Cardiac muscle cell (in vitro differentiated cells and primary cell): ENCODE results near the gene ENPP6. TPM values are rescaled to one million over a fixed set of nuclear protein-coding genes. Genes with fewer than 3 reads are reported as not detected.

Experiments used
- DNase-seq, 2 donors: peaks; one replicate each; pipeline versions ENCODE4 v3.0.0 to v3.0.0-alpha.2; 2010 to 2017; ENCODE audit warnings: low read depth in 1 of 2, low spot score in 1 of 2
- H3K27ac ChIP-seq: fragments of 200-600 bp; sonication (generic); 2 replicates; pipeline ENCODE4 v1.5.1; 2016
- H3K27me3 ChIP-seq: fragments of 200-600 bp; sonication (generic); 2 replicates; pipeline ENCODE4 v1.6.0; 2016; ENCODE audit warnings: control low read depth
- H3K36me3 ChIP-seq: fragments of 200-600 bp; sonication (generic); 2 replicates; pipeline ENCODE4 v1.5.1; 2016; ENCODE audit warnings: control low read depth
- H3K4me1 ChIP-seq: fragments of 200-600 bp; sonication (generic); 2 replicates; pipeline ENCODE4 v1.8.1; 2017; ENCODE audit warnings: low read depth, mild to moderate bottlenecking, mixed run types
- H3K4me3 ChIP-seq: fragments of 200-600 bp; sonication (generic); 2 replicates; pipeline ENCODE4 v1.5.1; 2016; ENCODE audit warnings: mild to moderate bottlenecking
- H3K9me3 ChIP-seq: fragments of 200-600 bp; sonication (generic); 2 replicates; pipeline ENCODE4 v1.5.1; 2017; ENCODE audit warnings: low read depth, mild to moderate bottlenecking, control low read depth
- CTCF ChIP-seq: IDR thresholded peaks from 2 replicates; pipeline ENCODE4 v1.5.1; 2012; ENCODE audit warnings: low read depth, mild to moderate bottlenecking, low read length
- polyA plus RNA-seq: library from polyadenylated mRNA; unstranded; fragments of >200 nt; fragmentation: Nextera tagmentation; extraction: Ambion mirVana; gene quantifications from 2 replicates; pipeline ENCODE4 v1.2.1, GENCODE V29; 2016
- total RNA-seq: library from RNA; depleted of rRNA; stranded (reverse); fragments of >200 nt; gene quantifications from 2 replicates; pipeline ENCODE4 v1.2.3, GENCODE V29; 2016

Gene ENPP6
- total and polyA plus RNA-seq, 2 experiments from 2014 or later: not detected

DNA sequence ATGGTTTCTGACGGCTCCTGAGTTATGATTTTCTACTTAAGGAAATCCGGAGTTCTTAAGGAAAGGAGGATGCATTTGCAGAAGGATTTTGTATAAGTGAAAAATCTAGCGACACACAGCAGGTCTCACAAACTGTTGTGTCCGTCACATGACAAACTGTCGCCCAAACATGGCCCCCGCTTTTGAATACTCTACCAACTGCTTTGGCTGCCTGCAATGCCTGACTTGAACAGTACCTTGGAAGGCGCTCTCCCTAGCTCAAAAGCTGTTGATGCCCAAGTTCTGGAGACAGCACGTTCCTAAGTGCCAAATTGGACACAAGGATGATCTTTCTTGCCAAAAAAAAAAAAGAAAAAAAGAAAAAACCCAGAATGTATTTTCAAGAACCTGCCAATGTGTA is 103.2 kb downstream of the ENPP6 start:
- no peak for DNase-seq
- Histone ChIP-seq H3K9me3 (no peaks in the 10 kb centered on the region), H3K4me3 (no peak overlapping the region), H3K27ac (no peak overlapping the region), H3K36me3 (no peaks in the 10 kb centered on the region), H3K27me3 (no peaks in the 10 kb centered on the region), H3K4me1 (peaks cover 5% of the 10 kb centered on the region)
- no peak for TF ChIP-seq CTCF

DNA sequence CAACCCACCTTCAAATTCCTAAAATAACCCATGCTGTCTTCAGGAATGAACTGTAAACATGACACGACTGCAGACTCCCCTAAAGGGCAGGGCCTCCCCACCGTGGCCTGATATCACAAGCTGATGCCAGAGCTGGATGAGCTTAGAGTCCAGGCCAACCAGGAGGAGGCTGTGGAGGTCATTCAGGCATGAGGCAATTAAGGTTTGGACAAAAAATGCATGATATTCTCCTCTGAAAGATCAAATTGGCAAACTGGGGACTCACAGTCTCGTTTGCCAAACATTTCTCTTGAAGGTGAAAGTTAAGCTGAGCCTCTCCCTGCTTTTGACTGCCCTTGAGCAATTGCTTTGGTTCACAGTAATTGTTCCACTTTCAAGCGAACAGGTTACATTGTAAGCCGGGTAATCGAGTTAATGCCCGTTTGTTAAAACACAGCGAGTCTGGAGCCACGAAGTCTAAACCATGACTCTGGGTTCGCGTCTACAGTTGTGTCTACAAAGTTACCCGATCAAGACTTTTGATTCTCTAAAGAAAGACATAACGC is 105.6 kb downstream of the ENPP6 start:
- Histone ChIP-seq H3K4me1 (no peaks in the 10 kb centered on the region), H3K36me3 (no peaks in the 10 kb centered on the region), H3K27ac (no peak overlapping the region), H3K4me3 (no peak overlapping the region), H3K9me3 (no peaks in the 10 kb centered on the region), H3K27me3 (no peaks in the 10 kb centered on the region)
- no peak for DNase-seq
- no peak for TF ChIP-seq CTCF

DNA sequence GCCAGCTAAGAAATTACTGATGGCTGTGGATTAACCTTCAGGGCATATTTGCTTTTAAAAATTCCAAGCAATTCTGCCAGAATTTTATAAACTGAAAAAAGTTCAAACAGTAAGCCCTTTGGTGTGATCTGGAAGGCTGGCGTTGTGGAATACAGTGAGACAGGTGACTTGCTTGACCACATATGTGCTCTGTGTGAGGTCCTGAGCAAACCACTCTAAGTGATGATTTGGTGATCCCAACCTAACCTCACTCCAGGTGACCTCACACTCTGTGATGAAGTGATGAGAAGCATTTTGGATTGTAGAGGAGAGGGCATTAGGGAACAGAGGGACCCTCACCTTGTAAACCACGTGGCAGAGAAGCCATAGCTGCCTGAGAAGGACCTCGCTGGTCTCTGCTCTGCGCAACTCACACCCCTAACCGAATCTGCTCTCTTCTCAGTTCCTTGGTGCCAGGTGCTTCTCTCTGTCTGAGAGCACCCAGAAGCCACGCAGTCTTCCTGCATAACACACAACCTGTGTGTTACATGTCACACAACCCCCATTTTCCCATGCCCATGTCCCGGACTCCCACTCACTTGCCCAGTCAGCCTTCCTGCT is 106.3 kb downstream of the ENPP6 start:
- no peak for DNase-seq
- H3K9me3 ChIP-seq: no peaks in the 10 kb centered on the region
- H3K36me3 ChIP-seq: no peaks in the 10 kb centered on the region
- no peaks in the 10 kb centered on the region for H3K27me3 ChIP-seq
- H3K4me3 ChIP-seq: no peak overlapping the region
- no peak overlapping the region for H3K27ac ChIP-seq
- H3K4me1 ChIP-seq: no peaks in the 10 kb centered on the region
- TF ChIP-seq CTCF: no peak

DNA sequence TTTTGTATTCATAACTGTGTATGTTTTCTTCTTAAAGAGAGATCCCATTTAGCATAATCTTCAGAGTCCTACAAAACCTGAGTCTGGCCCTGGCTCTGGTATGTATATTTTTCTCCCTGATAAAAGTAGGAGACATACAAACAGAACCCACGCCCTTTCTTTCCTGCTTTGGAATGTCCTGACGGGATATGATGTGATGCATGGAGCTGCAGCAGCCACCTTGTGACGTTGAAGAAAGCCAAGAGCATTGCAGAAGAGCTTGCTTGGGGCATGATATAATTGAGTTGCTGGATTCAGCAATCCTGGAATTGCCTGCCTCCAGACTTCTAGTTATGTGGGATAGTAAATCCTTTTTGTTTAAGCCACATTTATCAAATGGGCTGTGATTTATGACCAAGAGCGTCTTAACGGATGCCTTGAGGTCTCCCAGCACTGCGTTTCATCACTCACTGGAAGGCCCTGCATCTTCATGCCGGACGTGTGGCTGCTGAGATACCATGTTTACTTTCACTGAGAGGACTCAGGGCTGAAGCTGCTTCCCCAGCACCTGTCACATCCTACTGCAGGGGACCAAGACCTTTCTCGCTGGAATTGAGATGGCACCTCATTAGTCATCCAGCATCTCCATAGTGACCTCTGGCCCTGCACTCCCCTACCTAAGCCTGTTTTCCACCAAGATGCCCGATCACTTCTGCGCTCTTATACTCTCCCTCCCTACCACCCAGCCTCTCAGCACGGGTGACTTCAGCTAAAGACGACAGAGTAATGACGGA is 107.0 kb downstream of the ENPP6 start:
- Histone ChIP-seq H3K4me1 (no peaks in the 10 kb centered on the region), H3K27me3 (no peaks in the 10 kb centered on the region), H3K4me3 (no peak overlapping the region), H3K36me3 (no peaks in the 10 kb centered on the region), H3K9me3 (no peaks in the 10 kb centered on the region), H3K27ac (no peak overlapping the region)
- TF ChIP-seq CTCF: no peak
- DNase-seq: no peak

DNA sequence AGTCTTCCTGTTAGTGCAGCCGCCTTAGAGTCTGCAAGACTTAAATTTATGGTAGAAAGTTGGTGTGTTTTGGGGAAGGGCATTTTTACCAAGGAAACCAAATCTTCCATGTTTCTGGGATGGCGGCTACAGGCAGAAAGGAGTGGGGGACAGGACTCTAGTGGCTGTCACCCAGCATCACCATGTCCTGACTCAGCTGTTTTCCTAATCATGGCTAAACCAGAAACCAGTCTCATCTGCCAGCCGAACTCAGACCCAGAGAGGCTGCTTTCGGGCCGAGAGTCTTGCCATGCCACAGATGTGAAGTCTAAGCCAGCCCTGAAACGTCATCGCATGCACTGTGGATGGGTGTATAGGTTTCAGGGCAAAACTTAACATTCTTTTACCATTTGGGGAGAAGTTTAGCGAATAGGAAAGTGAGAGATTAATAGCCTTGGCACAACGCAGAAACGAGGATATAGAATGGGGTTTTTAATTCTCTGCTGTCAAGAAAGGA is 109.6 kb downstream of the ENPP6 start:
- no peak overlapping the region for H3K27ac ChIP-seq
- H3K27me3 ChIP-seq: no peaks in the 10 kb centered on the region
- H3K36me3 ChIP-seq: no peaks in the 10 kb centered on the region
- no peaks in the 10 kb centered on the region for H3K9me3 ChIP-seq
- H3K4me3 ChIP-seq: no peak overlapping the region
- DNase-seq: no peak
- TF ChIP-seq CTCF: no peak
- H3K4me1 ChIP-seq: peaks cover 17% of the 10 kb centered on the region
